ENCODE measurements around the gene RP9.

GRCh38 chr7:33143996-33144718, 35.0 kb upstream of the RP9 start:
- TF ChIP-seq CTCF (IDR thresholded peaks at IDR 0.05) (no peak), EP300 (IDR thresholded peaks at IDR 0.05) (no peak), POLR2AphosphoS5 (IDR thresholded peaks at IDR 0.05) (no peak), POLR2A (IDR thresholded peaks at IDR 0.05) (no peak)
